ENCODE results near the gene ADAP2. TPM values are rescaled to one million over a fixed set of nuclear protein-coding genes. Genes with fewer than 3 reads are reported as not detected.
"Not testable (repeated sequence)": the region's sequence is repeated elsewhere in the genome, so short reads cannot be mapped to it uniquely, and the experiment has no call there.

The ADAP2 gene
- total RNA-seq, 1 donor from 2014 or later = 3.4 TPM

DNA sequence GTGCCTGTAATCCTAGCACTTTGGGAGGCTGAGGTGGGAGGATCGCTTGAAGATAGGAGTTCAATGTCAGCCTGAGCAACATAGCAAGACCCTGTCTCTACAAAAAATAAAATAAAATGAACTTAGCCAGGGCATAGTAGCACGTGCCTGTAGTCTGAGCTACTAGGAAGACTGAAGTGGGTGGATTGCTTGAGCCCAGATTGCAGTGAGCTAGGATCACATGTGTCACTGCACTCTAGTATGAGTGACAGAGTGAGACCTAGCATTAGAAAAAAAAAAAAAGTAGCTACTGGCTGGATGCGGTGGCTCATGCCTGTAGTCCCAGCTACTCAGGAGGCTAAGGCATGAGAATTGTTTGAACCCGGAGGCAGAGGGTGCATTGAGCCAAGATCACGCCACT, 6.0 kb downstream of the ADAP2 start:
- TF ChIP-seq, protein P1, sequence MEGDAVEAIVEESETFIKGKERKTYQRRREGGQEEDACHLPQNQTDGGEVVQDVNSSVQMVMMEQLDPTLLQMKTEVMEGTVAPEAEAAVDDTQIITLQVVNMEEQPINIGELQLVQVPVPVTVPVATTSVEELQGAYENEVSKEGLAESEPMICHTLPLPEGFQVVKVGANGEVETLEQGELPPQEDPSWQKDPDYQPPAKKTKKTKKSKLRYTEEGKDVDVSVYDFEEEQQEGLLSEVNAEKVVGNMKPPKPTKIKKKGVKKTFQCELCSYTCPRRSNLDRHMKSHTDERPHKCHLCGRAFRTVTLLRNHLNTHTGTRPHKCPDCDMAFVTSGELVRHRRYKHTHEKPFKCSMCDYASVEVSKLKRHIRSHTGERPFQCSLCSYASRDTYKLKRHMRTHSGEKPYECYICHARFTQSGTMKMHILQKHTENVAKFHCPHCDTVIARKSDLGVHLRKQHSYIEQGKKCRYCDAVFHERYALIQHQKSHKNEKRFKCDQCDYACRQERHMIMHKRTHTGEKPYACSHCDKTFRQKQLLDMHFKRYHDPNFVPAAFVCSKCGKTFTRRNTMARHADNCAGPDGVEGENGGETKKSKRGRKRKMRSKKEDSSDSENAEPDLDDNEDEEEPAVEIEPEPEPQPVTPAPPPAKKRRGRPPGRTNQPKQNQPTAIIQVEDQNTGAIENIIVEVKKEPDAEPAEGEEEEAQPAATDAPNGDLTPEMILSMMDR (IDR thresholded peaks at IDR 0.05; ENCODE audit: insufficient read depth, low read length, severe bottlenecking) = no peak
- Histone ChIP-seq H3K27me3 (ENCODE audit: control insufficient read depth, insufficient read depth, low read length) (peaks cover 7% of the 10 kb centered on the region), H3K36me3 (ENCODE audit: control insufficient read depth, insufficient read depth, low read length) (no peaks in the 10 kb centered on the region), H3K4me3 (ENCODE audit: low read depth, low read length) (no peak overlapping the region)
- FAIRE-seq (no peak), DNase-seq (ENCODE audit: low read depth) (no peak)

GRCh38 chr17:30928584-30928983, 6.8 kb downstream of the ADAP2 start:
- no peak overlapping the region for H3K4me3 ChIP-seq (ENCODE audit: low read depth, low read length)
- no peak for FAIRE-seq
- DNase-seq (ENCODE audit: low read depth) = no peak
- TF ChIP-seq, protein P1 (IDR thresholded peaks at IDR 0.05; ENCODE audit: insufficient read depth, low read length, severe bottlenecking) = no peak
- H3K36me3 ChIP-seq (ENCODE audit: control insufficient read depth, insufficient read depth, low read length) = no peaks in the 10 kb centered on the region
- peaks cover 3% of the 10 kb centered on the region for H3K27me3 ChIP-seq (ENCODE audit: control insufficient read depth, insufficient read depth, low read length)

DNA sequence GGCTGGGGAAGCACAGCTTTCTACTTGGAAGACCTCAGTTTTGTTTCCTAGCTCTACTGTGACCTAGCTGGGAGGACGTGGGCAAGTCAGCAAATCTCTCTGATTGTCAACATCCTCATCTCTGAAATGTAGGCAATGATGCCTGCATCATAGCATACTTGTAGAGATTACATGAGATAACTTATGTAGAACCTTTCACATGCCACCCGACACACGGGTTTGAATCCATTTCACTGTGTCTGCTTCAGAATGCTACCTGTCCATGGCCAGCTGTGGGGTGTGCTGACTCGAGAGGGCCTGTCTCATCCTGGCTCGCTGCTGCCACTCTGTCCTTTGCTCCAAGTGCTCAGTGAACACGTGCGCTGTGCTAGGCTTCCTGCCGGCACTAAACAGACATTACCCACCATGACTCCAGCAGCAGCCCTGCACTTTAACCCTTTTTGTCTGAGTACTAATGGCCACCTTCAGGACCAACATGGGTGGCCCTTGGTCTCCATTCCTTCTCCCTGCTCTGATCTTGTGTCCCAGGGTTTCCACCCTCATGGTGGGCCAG, 7.4 kb downstream of the ADAP2 start:
- TF ChIP-seq, protein P1 (IDR thresholded peaks at IDR 0.05; ENCODE audit: insufficient read depth, low read length, severe bottlenecking) = no peak
- no peak overlapping the region for H3K4me3 ChIP-seq (ENCODE audit: low read depth, low read length)
- H3K27me3 ChIP-seq (ENCODE audit: control insufficient read depth, insufficient read depth, low read length) = peaks cover 3% of the 10 kb centered on the region
- peak; percentile 7 for FAIRE-seq
- no peaks in the 10 kb centered on the region for H3K36me3 ChIP-seq (ENCODE audit: control insufficient read depth, insufficient read depth, low read length)
- no peak for DNase-seq (ENCODE audit: low read depth)

- FAIRE-seq; H3K36me3 ChIP-seq (ENCODE audit: control insufficient read depth, insufficient read depth, low read length); H3K27me3 ChIP-seq (ENCODE audit: control insufficient read depth, insufficient read depth, low read length); DNase-seq (ENCODE audit: low read depth); H3K4me3 ChIP-seq (ENCODE audit: low read depth, low read length): not testable (repeated sequence)
Observed at GRCh38 chr17:30929861-30930260, 8.1 kb downstream of the ADAP2 start.

DNA sequence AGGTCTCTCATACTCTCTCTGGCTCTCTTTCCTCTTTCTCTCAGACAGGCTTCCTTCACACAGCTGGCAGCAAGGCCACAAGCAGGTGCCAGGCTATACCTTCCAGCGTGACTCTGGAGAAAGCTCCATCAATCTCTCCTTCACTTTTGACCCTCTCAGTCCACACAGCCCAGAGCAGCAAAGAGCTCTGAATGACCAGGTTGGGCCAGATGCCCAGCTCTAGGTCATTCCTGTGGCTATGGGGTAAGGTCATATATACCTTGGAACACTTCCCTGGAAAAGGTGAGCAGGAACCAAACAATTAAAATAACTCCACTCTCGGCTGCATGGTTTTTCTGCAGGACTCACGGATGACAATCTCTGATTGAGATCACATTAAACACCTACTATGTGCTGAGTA, 8.8 kb downstream of the ADAP2 start:
- TF ChIP-seq, protein P1 (IDR thresholded peaks at IDR 0.05; ENCODE audit: insufficient read depth, low read length, severe bottlenecking) = no peak

GRCh38 chr17:30931582-30931981, 9.8 kb downstream of the ADAP2 start:
- not testable (repeated sequence) for FAIRE-seq; H3K27me3 ChIP-seq (ENCODE audit: control insufficient read depth, insufficient read depth, low read length); H3K36me3 ChIP-seq (ENCODE audit: control insufficient read depth, insufficient read depth, low read length); H3K4me3 ChIP-seq (ENCODE audit: low read depth, low read length); DNase-seq (ENCODE audit: low read depth)

More for the DNA sequence above, 8.8 kb downstream of the ADAP2 start:
- H3K27me3 ChIP-seq (ENCODE audit: control insufficient read depth, insufficient read depth, low read length) = no peaks in the 10 kb centered on the region
- FAIRE-seq (no peak), DNase-seq (ENCODE audit: low read depth) (no peak)
- no peak overlapping the region for H3K4me3 ChIP-seq (ENCODE audit: low read depth, low read length)
- H3K36me3 ChIP-seq (ENCODE audit: control insufficient read depth, insufficient read depth, low read length) = no peaks in the 10 kb centered on the region

DNA sequence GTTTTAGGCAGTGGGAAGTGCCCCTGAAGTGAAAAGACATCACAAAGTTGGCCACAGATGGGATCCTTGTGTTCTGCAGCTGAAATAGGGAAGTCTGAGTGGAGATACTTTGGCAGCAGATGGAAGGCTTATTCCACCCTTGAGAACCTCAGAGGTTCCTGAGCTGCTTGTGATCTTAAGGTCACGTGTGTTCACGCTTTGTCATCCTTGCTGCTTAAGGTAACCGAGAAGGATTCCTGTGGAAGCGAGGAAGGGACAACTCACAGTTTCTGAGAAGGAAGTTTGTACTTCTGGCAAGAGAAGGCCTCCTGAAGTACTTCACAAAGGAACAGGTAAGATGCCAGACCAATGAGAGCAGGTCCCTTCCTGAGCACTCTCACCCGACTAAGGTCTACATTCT, 12.2 kb downstream of the ADAP2 start:
- H3K4me3 ChIP-seq (ENCODE audit: low read depth, low read length) = no peak overlapping the region
- H3K36me3 ChIP-seq (ENCODE audit: control insufficient read depth, insufficient read depth, low read length) = no peaks in the 10 kb centered on the region
- FAIRE-seq = peak; percentile 77
- DNase-seq (ENCODE audit: low read depth) = peak; percentile 14
- H3K27me3 ChIP-seq (ENCODE audit: control insufficient read depth, insufficient read depth, low read length) = no peaks in the 10 kb centered on the region
- TF ChIP-seq, protein P1 (IDR thresholded peaks at IDR 0.05; ENCODE audit: insufficient read depth, low read length, severe bottlenecking) = no peak

Data from bronchial epithelial cell (primary cell).